Superior temporal gyrus (tissue), 1 donor: ENCODE results near the gene PLEKHA8.
A peak's percentile ranks its signal among the peaks of the same experiment; 100 is the strongest.

Experiments used
- DNase-seq: peaks from one replicate; pipeline ENCODE4 v3.0.0-alpha.2; 2016; ENCODE audit errors: extremely low spot score

The PLEKHA8 gene

GRCh38 chr7:30169579-30169978, 141.4 kb downstream of the PLEKHA8 start:
- no peak for DNase-seq

- peak; percentile 44 for DNase-seq
These were observed 142.4 kb downstream of the PLEKHA8 start for GRCh38 chr7:30170476-30171205.

DNA sequence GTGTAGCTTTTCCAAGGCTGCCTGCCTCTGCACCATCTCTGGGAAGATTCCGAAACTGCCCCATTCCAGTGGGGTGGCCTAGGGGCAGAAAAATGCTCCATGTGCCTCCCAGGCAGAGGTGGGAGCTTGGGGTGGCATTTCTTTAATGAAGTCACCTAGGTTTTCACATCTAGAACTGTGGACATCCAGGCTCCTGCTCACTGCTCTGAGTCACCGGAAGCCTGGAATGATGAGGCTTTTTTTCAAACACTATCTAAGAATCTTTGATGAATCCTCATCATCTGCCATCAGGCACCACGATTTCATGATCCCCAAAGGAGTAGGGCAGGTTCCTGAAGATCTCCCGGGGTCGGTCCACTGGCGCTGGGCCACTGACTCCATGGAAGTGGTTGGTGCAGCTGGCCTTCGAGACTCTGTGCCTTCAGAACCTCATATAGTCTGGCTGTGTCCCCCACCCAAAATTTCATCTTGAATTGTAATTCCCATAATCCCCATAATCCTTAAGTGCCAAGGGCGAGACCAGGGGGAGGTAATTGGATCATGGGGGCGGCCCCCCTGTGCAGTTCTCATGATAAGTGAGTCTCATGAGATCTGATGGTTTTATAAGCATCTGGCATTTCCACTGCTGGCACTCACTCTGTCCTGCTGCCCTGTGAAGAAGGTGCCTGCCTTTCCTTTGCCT, 143.7 kb downstream of the PLEKHA8 start:
- DNase-seq: no peak

DNA sequence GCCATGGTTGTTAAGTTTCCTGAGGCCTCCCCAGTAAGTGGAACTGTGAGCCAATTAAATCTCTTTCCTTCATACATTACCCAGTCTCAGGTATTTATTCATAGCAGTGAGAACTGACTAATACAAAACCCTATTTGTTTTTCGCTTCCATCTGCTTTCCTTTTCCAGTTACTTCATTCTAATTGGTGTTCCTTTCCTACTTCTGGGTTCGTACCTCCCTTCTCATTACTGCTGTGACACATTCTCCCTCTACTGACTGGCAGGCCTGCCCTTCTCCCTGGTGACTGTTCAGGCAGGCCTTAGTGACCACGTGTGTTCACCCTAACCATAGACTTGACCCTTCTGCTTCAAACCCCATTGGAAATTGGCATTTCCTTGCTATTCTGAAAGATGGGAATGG, 144.2 kb downstream of the PLEKHA8 start:
- DNase-seq: no peak

DNA sequence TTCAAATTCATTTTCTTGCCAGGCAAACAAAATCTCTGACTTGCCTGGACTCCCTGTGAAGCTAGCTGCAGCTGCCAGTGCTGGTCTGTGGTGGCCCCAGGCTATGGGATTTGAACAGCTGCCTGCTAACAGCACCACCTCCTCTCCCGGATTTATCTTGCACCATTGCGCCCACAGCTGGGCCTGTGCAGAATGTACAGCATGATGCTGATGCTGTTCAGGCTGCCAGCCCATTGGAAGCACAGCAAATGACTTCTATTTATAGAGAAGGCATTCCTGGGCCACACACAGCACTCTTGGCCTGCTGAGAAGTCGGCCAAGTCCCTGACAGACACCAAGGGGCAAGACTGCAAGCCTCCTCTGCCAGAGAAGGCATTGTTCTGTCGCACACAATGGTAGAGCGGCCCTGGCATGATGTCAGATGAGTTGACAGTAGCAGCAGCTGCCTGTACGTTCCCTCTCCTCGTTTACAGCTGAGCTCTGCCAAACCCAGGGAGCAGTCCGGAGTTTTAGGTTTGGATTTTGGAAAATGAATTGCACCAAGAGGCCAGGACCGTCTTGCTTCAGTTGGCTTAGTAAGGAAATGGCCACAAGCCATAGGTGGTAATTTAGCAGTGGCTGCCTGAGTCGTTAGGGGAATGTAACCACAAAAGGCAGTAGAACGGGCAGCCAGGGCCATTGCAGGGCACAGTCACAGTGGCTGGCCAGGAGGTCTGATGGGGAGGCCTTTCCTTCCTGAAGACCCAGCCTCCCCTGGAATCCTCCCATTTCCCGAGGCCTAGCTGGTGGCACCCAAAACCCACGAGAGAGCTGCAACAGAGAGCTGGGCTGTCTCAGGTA, 145.1 kb downstream of the PLEKHA8 start:
- DNase-seq: peak; percentile 94

GRCh38 chr7:30175180-30175579, 147.0 kb downstream of the PLEKHA8 start:
- DNase-seq: peak; percentile 24

DNA sequence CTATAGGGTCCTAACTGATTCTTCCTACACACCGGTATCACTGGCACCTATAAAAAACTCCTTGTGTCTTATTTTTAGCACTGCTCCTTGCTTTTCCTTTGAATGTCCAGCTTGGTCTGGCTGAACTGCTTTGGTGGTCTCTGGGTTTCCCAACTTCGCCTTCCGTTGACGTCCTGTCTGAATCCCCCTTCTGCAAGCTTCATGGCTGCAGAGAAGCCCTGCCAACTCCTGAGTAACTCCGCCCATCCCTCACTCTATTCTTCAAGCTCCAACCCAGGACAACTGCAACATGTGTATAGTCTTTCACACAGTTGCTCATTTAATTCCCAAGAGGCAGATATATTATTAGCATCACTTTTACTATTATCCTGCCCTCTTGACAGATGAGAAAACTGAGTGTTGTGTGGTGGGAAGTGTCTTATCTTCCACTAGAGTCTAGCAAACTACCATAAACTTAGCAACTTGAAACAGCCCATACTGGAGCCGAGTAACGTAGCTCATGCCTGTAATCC, 147.5 kb downstream of the PLEKHA8 start:
- peak; percentile 8 for DNase-seq

GRCh38 chr7:30176463-30177109, 148.4 kb downstream of the PLEKHA8 start:
- no peak for DNase-seq

DNA sequence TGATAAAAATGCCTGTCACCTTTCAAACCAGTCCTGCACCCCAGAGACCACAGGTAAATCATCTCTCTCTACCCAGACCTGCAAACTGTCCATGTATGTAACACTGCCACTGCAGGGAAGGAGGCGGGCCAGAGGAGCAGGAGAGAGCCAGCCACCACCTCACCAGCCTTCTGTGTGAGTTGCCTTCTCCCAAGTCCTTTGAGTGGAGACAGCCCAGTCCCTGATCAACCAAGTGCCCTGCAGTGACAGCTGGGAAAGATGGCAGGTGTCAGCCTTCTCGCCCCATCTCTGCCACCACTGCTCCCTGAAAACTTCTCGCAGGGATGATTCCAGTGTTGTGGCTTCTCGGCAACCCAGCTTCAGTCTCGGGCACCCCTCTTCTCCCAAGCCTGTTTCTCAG, 149.0 kb downstream of the PLEKHA8 start:
- DNase-seq: no peak

DNA sequence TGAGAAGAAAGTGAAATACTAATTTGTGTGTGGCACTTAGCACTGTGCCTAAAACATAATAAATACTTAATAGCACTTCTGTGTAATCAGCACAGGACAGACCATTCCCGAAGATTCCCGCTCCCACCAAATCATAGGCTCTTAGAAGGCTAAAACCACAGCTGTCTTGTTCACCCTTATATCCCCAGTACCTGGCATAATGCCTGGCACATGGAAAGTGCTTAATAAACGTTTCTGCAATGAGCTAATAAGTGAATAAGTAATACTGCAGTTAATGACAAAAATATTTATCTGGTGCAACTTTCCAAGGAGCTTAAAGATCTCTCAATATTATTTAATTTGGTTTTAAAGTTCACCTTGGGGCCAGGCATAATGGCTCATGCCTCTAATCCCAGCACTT, 149.8 kb downstream of the PLEKHA8 start:
- no peak for DNase-seq

- DNase-seq: no peak
These were observed 150.7 kb downstream of the PLEKHA8 start for GRCh38 chr7:30178748-30179436.
